Vagina (tissue), 2 donors: ENCODE results near the gene GNAO1. TPM values are rescaled to one million over a fixed set of nuclear protein-coding genes. Genes with fewer than 3 reads are reported as not detected.
A peak's percentile ranks its signal among the peaks of the same experiment; 100 is the strongest.

Source experiments
- DNase-seq, 2 donors: peaks; one replicate each; pipeline ENCODE4 v3.0.0-alpha.2; 2017; ENCODE audit errors: extremely low spot score in 2 of 2
- H3K27ac ChIP-seq: fragments of 200-600 bp; sonication (generic); one replicate; pipeline ENCODE4 v1.5.1; 2019
- H3K27me3 ChIP-seq: fragments of 200-600 bp; sonication (generic); one replicate; pipeline ENCODE4 v1.5.1; 2019
- H3K36me3 ChIP-seq, 2 donors: fragments of 200-600 bp; sonication (generic); one replicate each; pipeline ENCODE4 v1.5.1; 2017 to 2019
- H3K4me1 ChIP-seq: fragments of 200-600 bp; sonication (generic); one replicate; pipeline ENCODE4 v1.5.1; 2019
- H3K4me3 ChIP-seq, 2 donors: fragments of 200-600 bp; sonication (generic); 1 replicate in 1 of 2; 2 replicates in 1 of 2; pipeline ENCODE4 v1.5.1; 2016 to 2019
- H3K9me3 ChIP-seq: fragments of 200-600 bp; sonication (generic); one replicate; pipeline ENCODE4 v1.5.1; 2019
- POLR2A ChIP-seq, 2 donors: fragments of 450-650 bp; IDR thresholded peaks; one replicate each; pipeline ENCODE4 v1.6.1; 2017; ENCODE audit warnings: antibody characterized with exemption in 2 of 2, mild to moderate bottlenecking in 2 of 2, moderate library complexity in 2 of 2
- POLR2AphosphoS5 ChIP-seq, 2 donors: sonication (generic); formaldehyde crosslinking; IDR thresholded peaks; one replicate each; pipeline ENCODE4 v1.9.0; 2017; ENCODE audit warnings: antibody characterized with exemption in 2 of 2, mild to moderate bottlenecking in 2 of 2, low read depth in 1 of 2; ENCODE audit not compliant: insufficient read depth in 1 of 2
- intact Hi-C: fragments of 100-400 bp; cut with DNase I; formaldehyde crosslinking; loops from one replicate; pipeline ENCODE4 v1.15.1; 2023
- total RNA-seq: library from RNA; depleted of rRNA; stranded (reverse); fragments of >200 nt; gene quantifications from one replicate; pipeline ENCODE4 v1.2.3, GENCODE V29; 2016
- TF ChIP-seq, protein P1 (sequence below), 3 experiments: fragments of 450-650 bp in 2 of 3; fragments of 200-600 bp in 1 of 3; sonication (generic) in 1 of 3; IDR thresholded peaks; one replicate each; pipeline ENCODE4 v1.5.1; 2017 to 2019; ENCODE audit warnings: antibody characterized with exemption in 3 of 3, mild to moderate bottlenecking in 2 of 3, moderate library complexity in 2 of 3

GNAO1 gene
- total RNA-seq, 1 donor from 2014 or later, result 16.2 TPM

DNA sequence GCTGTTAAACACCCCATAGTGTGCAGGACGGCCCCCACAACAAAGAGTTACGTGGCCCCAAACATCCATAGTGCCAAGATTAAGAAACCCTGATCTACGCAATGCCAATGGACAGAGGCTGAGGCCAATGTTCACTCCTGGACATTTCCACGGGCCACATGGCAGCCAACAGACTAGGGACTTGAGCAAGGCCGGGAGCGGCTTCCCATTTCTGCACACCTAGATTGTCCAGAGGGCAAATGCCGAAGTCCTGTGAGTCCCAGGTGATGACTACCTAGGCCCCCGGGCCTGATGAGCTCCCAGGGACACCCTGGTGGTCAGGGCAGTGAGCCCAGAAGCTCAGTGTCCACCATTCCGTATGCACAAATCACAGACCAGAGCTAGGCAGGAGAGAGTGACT lies 138.6 kb downstream of the GNAO1 start:
- DNase-seq, result no peak
- Histone ChIP-seq H3K36me3 (no peaks in the 10 kb centered on the region), H3K4me3 (no peak overlapping the region), H3K4me1 (peaks cover 7% of the 10 kb centered on the region), H3K27me3 (no peaks in the 10 kb centered on the region), H3K9me3 (no peaks in the 10 kb centered on the region), H3K27ac (no peak overlapping the region)
- TF ChIP-seq, protein P1, sequence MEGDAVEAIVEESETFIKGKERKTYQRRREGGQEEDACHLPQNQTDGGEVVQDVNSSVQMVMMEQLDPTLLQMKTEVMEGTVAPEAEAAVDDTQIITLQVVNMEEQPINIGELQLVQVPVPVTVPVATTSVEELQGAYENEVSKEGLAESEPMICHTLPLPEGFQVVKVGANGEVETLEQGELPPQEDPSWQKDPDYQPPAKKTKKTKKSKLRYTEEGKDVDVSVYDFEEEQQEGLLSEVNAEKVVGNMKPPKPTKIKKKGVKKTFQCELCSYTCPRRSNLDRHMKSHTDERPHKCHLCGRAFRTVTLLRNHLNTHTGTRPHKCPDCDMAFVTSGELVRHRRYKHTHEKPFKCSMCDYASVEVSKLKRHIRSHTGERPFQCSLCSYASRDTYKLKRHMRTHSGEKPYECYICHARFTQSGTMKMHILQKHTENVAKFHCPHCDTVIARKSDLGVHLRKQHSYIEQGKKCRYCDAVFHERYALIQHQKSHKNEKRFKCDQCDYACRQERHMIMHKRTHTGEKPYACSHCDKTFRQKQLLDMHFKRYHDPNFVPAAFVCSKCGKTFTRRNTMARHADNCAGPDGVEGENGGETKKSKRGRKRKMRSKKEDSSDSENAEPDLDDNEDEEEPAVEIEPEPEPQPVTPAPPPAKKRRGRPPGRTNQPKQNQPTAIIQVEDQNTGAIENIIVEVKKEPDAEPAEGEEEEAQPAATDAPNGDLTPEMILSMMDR (IDR thresholded peaks at IDR 0.05), result no peak
- TF ChIP-seq POLR2AphosphoS5 (IDR thresholded peaks at IDR 0.05; ENCODE audit: insufficient read depth in 1 of 2, low read depth in 1 of 2), result no peak
- TF ChIP-seq POLR2A (IDR thresholded peaks at IDR 0.05), result no peak
- intact Hi-C loops, result no loop called here

DNA sequence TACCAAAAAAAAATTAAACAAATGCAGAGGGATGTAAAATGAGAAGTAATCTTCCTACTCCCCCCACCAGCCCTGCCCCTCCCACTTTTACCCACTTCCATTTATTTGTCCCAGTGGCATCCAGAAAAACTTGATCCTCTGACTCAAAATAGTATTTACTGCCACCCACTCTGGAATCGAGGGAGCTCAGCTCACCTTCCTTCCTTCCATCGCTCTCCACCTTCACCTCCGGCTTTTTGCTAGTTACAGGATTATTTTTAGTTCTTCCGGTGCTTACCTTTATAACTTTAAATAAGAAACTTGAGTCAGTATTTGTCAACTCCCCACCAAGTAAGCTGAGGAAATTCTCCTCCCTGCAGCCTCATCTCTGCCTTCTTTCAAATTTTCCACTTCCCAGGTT lies 139.2 kb downstream of the GNAO1 start:
- intact Hi-C loops, result no loop called here
- TF ChIP-seq POLR2A (IDR thresholded peaks at IDR 0.05) (no peak), POLR2AphosphoS5 (IDR thresholded peaks at IDR 0.05; ENCODE audit: insufficient read depth in 1 of 2, low read depth in 1 of 2) (no peak)
- TF ChIP-seq, protein P1 (IDR thresholded peaks at IDR 0.05), result no peak
- no peak overlapping the region for H3K4me3 ChIP-seq
- H3K27me3 ChIP-seq, result no peaks in the 10 kb centered on the region
- H3K27ac ChIP-seq, result no peak overlapping the region
- DNase-seq, result no peak
- H3K9me3 ChIP-seq, result no peaks in the 10 kb centered on the region
- H3K4me1 ChIP-seq, result peaks cover 13% of the 10 kb centered on the region
- H3K36me3 ChIP-seq, result no peaks in the 10 kb centered on the region

DNA sequence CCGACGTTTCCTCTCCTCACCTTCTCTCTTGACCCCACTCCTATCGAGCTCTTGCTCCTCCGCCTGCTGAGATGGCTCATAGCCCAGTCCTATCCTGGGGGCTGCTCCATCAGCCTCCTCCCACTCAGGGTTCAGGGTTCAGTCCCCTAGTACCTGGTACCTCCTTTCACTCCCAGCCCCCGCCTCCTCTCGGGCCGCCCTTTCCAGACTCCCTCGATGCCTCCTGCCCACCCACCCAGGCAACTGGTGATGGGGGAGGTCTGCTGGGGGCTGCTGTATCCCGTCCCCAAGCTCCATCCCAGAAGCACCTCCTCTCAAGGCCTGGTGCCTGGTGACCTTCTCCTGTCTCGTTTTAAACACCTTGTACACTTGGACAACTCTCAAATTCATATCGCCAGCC lies 140.1 kb downstream of the GNAO1 start:
- no peaks in the 10 kb centered on the region for H3K9me3 ChIP-seq
- no peaks in the 10 kb centered on the region for H3K27me3 ChIP-seq
- H3K4me3 ChIP-seq, result no peak overlapping the region
- DNase-seq, result no peak
- H3K36me3 ChIP-seq, result no peaks in the 10 kb centered on the region
- intact Hi-C loops, result no loop called here
- H3K27ac ChIP-seq, result no peak overlapping the region
- peaks cover 21% of the 10 kb centered on the region for H3K4me1 ChIP-seq
- TF ChIP-seq POLR2A (IDR thresholded peaks at IDR 0.05), result no peak
- TF ChIP-seq, protein P1 (IDR thresholded peaks at IDR 0.05), result no peak
- no peak for TF ChIP-seq POLR2AphosphoS5 (IDR thresholded peaks at IDR 0.05; ENCODE audit: insufficient read depth in 1 of 2, low read depth in 1 of 2)

DNA sequence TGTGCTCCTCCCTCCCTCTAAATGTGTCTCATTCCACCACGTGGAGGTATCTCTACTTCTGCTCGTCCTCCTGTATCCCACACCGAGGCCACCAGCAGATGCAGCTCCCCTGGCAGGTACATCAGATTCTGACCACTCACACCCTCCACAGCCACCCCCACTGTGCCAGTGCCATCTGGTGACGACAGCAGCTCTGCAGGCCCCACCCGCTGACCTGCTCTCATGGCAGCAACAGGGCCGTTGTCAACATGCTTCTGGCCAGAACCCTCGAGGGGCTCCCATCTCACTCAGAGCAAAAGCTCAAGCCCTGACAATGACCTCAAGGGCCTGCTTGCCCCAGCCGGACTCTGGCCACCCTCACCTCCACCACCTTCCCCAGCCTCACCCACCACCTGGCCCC lies 140.6 kb downstream of the GNAO1 start:
- TF ChIP-seq, protein P1 (IDR thresholded peaks at IDR 0.05), result no peak
- TF ChIP-seq POLR2AphosphoS5 (IDR thresholded peaks at IDR 0.05; ENCODE audit: insufficient read depth in 1 of 2, low read depth in 1 of 2) (no peak), POLR2A (IDR thresholded peaks at IDR 0.05) (no peak)
- Histone ChIP-seq H3K27me3 (no peaks in the 10 kb centered on the region), H3K36me3 (no peaks in the 10 kb centered on the region), H3K4me3 (no peak overlapping the region), H3K9me3 (no peaks in the 10 kb centered on the region), H3K4me1 (peaks cover 26% of the 10 kb centered on the region), H3K27ac (no peak overlapping the region)
- no peak for DNase-seq
- intact Hi-C loops, result no loop called here

DNA sequence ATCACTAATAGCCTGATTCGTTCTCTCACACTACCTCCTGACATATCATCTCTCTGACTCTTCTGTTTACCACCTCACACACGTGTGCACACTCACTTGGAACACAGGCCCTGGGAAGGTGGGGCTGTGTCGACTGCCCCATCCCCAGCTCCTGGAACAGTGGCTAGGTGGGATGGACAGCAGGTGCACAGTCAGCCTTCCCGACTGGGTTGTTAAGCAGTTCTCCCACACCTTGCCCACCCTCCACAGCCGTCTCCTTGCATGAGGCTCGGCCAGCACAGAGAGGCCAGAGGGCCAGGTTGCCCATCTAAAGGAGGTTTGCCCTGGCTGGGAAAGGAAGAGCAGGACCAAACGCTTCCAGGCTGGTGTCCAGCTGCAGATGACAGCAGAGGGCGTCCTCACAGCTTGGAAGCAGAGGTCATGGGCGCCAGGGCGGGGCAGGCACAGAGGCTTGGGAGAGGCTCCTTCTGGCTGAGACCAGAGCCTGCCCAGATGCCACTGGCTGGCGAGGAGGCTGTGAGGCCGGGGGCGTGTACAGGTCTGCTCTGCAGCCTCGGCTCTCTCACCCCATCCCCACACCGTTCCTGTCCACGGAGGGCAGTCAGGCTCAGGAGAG lies 141.3 kb downstream of the GNAO1 start:
- no peak for TF ChIP-seq POLR2A (IDR thresholded peaks at IDR 0.05)
- peak in 1 of 2 donors; percentile 33 for TF ChIP-seq POLR2AphosphoS5 (IDR thresholded peaks at IDR 0.05; ENCODE audit: insufficient read depth in 1 of 2, low read depth in 1 of 2)
- Histone ChIP-seq H3K4me3 (no peak overlapping the region), H3K36me3 (no peaks in the 10 kb centered on the region), H3K27me3 (no peaks in the 10 kb centered on the region), H3K9me3 (no peaks in the 10 kb centered on the region), H3K27ac (no peak overlapping the region), H3K4me1 (peaks cover 28% of the 10 kb centered on the region)
- intact Hi-C loops, result no loop called here
- no peak for DNase-seq
